AG09319 (cell line): ENCODE results near the gene MTCL3.

Experiments used
- DNase-seq: peaks from one replicate; pipeline ENCODE4 v3.0.0-alpha.2; 2010; ENCODE audit warnings: low read depth; ENCODE audit errors: extremely low read depth
- TF ChIP-seq, protein P1 (sequence below): IDR thresholded peaks from 2 replicates; pipeline ENCODE4 v1.5.1; 2011; ENCODE audit warnings: low read depth, mild to moderate bottlenecking, inconsistent platforms, low read length, moderate library complexity

MTCL3 gene

DNA sequence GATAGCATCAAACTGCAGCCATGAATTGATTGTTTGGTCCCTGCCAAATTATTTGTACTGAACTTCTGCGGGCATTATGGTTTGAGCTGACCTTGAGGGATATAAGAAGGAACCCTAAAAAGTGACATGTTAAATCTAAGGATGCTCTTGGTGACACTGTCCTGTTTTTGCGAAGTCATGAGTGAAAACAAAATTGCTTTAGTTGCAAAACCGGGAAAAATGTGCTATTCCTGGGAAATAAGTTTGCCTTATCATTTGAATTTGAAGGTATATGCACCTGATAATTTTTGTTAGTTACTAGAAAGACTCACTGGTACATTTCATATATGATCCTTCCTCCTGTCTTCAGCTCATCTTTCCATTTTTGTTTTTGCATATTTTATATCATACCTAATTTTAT, 67.7 kb downstream of the MTCL3 start:
- TF ChIP-seq, protein P1, sequence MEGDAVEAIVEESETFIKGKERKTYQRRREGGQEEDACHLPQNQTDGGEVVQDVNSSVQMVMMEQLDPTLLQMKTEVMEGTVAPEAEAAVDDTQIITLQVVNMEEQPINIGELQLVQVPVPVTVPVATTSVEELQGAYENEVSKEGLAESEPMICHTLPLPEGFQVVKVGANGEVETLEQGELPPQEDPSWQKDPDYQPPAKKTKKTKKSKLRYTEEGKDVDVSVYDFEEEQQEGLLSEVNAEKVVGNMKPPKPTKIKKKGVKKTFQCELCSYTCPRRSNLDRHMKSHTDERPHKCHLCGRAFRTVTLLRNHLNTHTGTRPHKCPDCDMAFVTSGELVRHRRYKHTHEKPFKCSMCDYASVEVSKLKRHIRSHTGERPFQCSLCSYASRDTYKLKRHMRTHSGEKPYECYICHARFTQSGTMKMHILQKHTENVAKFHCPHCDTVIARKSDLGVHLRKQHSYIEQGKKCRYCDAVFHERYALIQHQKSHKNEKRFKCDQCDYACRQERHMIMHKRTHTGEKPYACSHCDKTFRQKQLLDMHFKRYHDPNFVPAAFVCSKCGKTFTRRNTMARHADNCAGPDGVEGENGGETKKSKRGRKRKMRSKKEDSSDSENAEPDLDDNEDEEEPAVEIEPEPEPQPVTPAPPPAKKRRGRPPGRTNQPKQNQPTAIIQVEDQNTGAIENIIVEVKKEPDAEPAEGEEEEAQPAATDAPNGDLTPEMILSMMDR = no peak
- DNase-seq = no peak

DNA sequence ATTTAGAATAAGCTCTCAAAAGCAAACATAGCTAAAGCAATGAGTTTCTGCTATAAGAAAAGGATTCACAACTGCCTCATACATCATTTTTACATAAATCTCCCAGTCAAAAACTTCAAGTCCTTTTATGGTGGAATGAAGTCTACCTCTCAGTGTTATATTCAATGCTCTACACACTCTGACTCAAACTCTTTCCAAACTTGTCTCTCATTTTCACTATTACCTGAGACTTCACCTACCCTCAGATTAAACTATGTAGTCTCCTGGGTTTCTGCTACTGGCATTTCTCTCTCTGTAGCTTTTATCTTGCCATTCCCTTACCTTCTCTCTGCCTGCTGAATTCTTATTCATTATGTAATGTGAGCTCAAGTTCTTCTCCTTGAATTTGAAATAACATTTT, 71.4 kb downstream of the MTCL3 start:
- DNase-seq = no peak
- TF ChIP-seq, protein P1 = no peak

DNA sequence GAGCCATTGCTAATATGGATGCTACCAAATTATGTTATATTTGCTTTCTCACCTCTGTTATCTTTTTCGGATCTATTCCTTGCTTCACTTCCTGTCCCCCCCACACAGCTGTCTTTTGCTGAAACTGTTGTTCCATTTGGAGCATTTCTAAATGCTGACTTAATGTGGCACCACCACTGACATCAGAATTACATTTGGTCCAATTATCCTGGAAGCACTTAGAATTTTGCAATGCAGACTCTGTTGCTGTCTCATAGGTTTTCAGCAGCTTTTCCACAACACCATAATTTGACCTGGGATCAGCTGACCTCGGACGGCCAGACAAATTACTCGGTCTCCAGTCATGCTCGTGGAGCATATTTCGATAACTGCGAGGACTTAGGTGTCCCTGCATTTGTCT, 72.8 kb downstream of the MTCL3 start:
- TF ChIP-seq, protein P1 = no peak
- no peak for DNase-seq

DNA sequence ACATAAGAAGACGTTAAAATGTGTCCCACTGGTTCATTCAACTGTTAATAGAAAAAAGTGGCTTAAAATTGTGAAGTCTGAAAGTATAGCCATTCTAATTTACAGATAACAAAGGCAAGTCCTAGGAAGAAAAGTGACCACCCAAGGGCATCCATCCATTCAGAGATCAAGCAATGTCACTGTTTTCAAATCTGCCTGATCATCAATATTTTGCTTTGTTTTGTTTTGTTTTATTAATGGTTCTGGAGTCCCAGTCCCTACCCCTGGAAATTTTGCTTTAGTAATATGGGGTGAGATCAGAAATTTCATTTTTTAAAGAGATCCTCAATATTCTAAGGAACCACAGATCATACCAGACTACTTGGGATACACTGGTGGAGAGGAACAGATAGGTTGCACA, 77.3 kb downstream of the MTCL3 start:
- DNase-seq = no peak
- TF ChIP-seq, protein P1 = no peak

DNA sequence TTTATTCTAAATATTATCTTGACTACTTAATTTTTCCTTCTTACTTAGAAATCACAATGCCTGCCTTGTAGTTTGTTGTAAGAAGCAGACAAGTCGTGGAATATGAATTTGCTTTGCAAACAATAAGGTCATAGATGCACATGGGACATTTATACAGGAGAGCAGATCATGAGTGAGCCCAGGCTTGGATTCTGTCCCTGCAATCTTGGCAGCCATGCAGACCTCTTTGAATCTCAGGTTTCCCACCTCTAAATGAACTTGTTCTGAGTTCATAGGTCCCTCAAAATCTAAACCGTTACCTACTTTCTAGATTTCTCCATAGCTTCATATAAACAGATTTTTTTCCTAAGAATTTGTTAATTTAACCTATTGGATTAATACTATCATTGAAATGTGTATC, 79.4 kb downstream of the MTCL3 start:
- no peak for DNase-seq
- TF ChIP-seq, protein P1 = no peak

DNA sequence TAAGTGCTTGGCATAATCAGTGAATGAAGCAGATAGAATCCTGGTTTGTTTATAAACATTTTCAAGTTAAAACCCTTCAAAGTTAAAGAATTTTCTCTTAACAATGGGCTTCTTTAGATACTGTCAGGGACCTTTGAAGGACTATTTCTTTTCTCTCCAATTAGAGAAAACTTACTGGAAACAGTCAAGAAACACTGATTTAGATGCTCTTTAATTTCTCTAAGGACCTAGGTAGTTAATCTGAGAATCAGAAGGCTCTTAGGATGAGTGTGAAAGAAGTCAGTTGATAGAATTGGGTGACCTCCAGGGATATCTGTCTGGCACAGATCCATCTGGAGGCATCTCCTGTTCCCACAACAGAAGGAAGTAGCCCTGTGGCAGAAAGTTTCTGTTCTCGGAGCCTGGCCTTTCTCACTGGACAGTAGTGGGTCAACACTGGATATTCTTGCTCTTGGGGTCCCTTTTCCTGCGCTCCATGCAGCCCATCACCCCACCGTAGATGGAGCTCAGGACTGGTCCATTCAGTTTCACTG, 82.5 kb downstream of the MTCL3 start:
- DNase-seq = no peak
- TF ChIP-seq, protein P1 = no peak

DNA sequence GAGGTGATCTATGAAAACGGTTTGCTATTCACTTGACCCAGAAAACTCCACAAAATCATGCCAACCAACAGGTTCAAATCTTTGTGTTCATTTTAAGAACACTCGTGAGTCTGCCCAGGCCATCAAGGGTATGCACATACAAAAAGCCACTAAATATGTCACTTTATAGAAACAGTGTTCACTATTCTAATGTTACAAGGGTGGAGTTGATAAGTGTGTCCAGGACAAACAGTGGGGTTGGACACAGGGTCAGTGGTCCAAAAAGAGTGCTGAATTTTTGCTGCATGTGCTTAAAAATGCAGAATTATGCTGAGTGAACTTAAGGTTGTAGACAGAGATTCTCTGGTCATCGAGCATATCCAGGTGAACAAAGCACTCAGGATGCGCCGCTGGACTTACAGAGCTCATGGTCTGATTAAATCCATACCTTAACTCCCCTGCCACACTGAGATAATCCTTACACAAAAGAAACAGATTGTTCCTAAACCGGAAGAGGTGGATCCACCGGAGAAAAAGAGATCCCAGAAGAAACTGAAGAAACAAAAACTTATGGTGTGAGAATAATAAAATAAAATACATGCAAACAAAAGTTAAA, 83.4 kb downstream of the MTCL3 start:
- no peak for DNase-seq
- TF ChIP-seq, protein P1 = no peak
